Measurements from ENCODE around the gene UGT2B10. TPM values are rescaled to one million over a fixed set of nuclear protein-coding genes. Genes with fewer than 3 reads are reported as not detected.
"Not testable (repeated sequence)": the region's sequence is repeated elsewhere in the genome, so short reads cannot be mapped to it uniquely, and the experiment has no call there.

Gene UGT2B10
- not detected in 2 replicates for total RNA-seq (2014; rRNA removed; shearing (Covaris generic))

GRCh38 chr4:68815617-68816409 is at the start of gene UGT2B10:
Gene UGT2B10, plus strand, starts transcription at chr4:68815994. Its CDS starts 26 bp downstream, at chr4:68816020.
- H3K36me3 ChIP-seq; H3K27ac ChIP-seq; H3K27me3 ChIP-seq (replicated peaks); DNase-seq (ENCODE audit: low read depth in 1 of 2, low spot score in 2 of 2); H3K4me1 ChIP-seq (replicated peaks); H3K4me3 ChIP-seq; H3K9me3 ChIP-seq (replicated peaks): not testable (repeated sequence)

GRCh38 chr4:68771836-68772235 is 44.0 kb upstream of the UGT2B10 start:
- not testable (repeated sequence) for H3K27ac ChIP-seq; H3K4me1 ChIP-seq (replicated peaks); DNase-seq (ENCODE audit: low read depth in 1 of 2, low spot score in 2 of 2); H3K36me3 ChIP-seq; H3K9me3 ChIP-seq (replicated peaks); H3K27me3 ChIP-seq (replicated peaks); H3K4me3 ChIP-seq

- Histone ChIP-seq H3K27me3 (replicated peaks) (no peaks in the 10 kb centered on the region), H3K27ac (no peak overlapping the region), H3K9me3 (replicated peaks) (no peaks in the 10 kb centered on the region), H3K4me1 (replicated peaks) (no peaks in the 10 kb centered on the region), H3K36me3 (no peaks in the 10 kb centered on the region), H3K4me3 (no peak overlapping the region)
- DNase-seq (ENCODE audit: low read depth in 1 of 2, low spot score in 2 of 2), result no peak
Observed at GRCh38 chr4:68773699-68774098, 42.1 kb upstream of the UGT2B10 start.

GRCh38 chr4:68780232-68780631 is 35.6 kb upstream of the UGT2B10 start:
- no peak overlapping the region for H3K27ac ChIP-seq
- no peaks in the 10 kb centered on the region for H3K9me3 ChIP-seq (replicated peaks)
- no peaks in the 10 kb centered on the region for H3K27me3 ChIP-seq (replicated peaks)
- H3K4me1 ChIP-seq (replicated peaks), result no peaks in the 10 kb centered on the region
- no peak overlapping the region for H3K4me3 ChIP-seq
- DNase-seq (ENCODE audit: low read depth in 1 of 2, low spot score in 2 of 2), result no peak
- H3K36me3 ChIP-seq, result no peaks in the 10 kb centered on the region

GRCh38 chr4:68797048-68797447 is 18.7 kb upstream of the UGT2B10 start:
- Histone ChIP-seq H3K36me3 (no peaks in the 10 kb centered on the region), H3K27me3 (replicated peaks) (0 out of 2 replicates have a peak, but pooled peaks cover 3% of the 10 kb centered on the region), H3K4me3 (no peak overlapping the region), H3K4me1 (replicated peaks) (no peaks in the 10 kb centered on the region), H3K27ac (no peak overlapping the region), H3K9me3 (replicated peaks) (no peaks in the 10 kb centered on the region)
- no peak for DNase-seq (ENCODE audit: low read depth in 1 of 2, low spot score in 2 of 2)

GRCh38 chr4:68797618-68798017 is 18.2 kb upstream of the UGT2B10 start:
- Histone ChIP-seq H3K4me3 (no peak overlapping the region), H3K36me3 (no peaks in the 10 kb centered on the region), H3K9me3 (replicated peaks) (no peaks in the 10 kb centered on the region), H3K27ac (no peak overlapping the region), H3K27me3 (replicated peaks) (0 out of 2 replicates have a peak, but pooled peaks cover 3% of the 10 kb centered on the region), H3K4me1 (replicated peaks) (no peaks in the 10 kb centered on the region)
- no peak for DNase-seq (ENCODE audit: low read depth in 1 of 2, low spot score in 2 of 2)

GRCh38 chr4:68803013-68803412 is 12.8 kb upstream of the UGT2B10 start:
- Histone ChIP-seq H3K36me3 (no peaks in the 10 kb centered on the region), H3K27ac (no peak overlapping the region), H3K4me3 (no peak overlapping the region), H3K27me3 (replicated peaks) (no peaks in the 10 kb centered on the region), H3K9me3 (replicated peaks) (no peaks in the 10 kb centered on the region), H3K4me1 (replicated peaks) (no peaks in the 10 kb centered on the region)
- no peak for DNase-seq (ENCODE audit: low read depth in 1 of 2, low spot score in 2 of 2)

- no peaks in the 10 kb centered on the region for H3K9me3 ChIP-seq (replicated peaks)
- no peak for DNase-seq (ENCODE audit: low read depth in 1 of 2, low spot score in 2 of 2)
- H3K36me3 ChIP-seq, result no peaks in the 10 kb centered on the region
- H3K4me1 ChIP-seq (replicated peaks), result no peaks in the 10 kb centered on the region
- H3K27me3 ChIP-seq (replicated peaks), result no peaks in the 10 kb centered on the region
- no peak overlapping the region for H3K4me3 ChIP-seq
- H3K27ac ChIP-seq, result no peak overlapping the region
Observed at GRCh38 chr4:68808060-68808459, 7.7 kb upstream of the UGT2B10 start.

GRCh38 chr4:68810919-68811318 is 4.9 kb upstream of the UGT2B10 start:
- DNase-seq (ENCODE audit: low read depth in 1 of 2, low spot score in 2 of 2), result no peak
- H3K27ac ChIP-seq, result no peak overlapping the region
- H3K4me3 ChIP-seq, result no peak overlapping the region
- no peaks in the 10 kb centered on the region for H3K4me1 ChIP-seq (replicated peaks)
- no peaks in the 10 kb centered on the region for H3K36me3 ChIP-seq
- H3K27me3 ChIP-seq (replicated peaks), result no peaks in the 10 kb centered on the region
- no peaks in the 10 kb centered on the region for H3K9me3 ChIP-seq (replicated peaks)

GRCh38 chr4:68816410-68817265 is 844 bp downstream of the UGT2B10 start:
- H3K9me3 ChIP-seq (replicated peaks); DNase-seq (ENCODE audit: low read depth in 1 of 2, low spot score in 2 of 2); H3K27me3 ChIP-seq (replicated peaks); H3K4me3 ChIP-seq; H3K4me1 ChIP-seq (replicated peaks); H3K36me3 ChIP-seq; H3K27ac ChIP-seq: not testable (repeated sequence)

GRCh38 chr4:68817386-68817785 is 1.6 kb downstream of the UGT2B10 start:
- H3K36me3 ChIP-seq, result no peaks in the 10 kb centered on the region
- no peak overlapping the region for H3K27ac ChIP-seq
- H3K9me3 ChIP-seq (replicated peaks), result no peaks in the 10 kb centered on the region
- H3K4me3 ChIP-seq, result no peak overlapping the region
- no peaks in the 10 kb centered on the region for H3K4me1 ChIP-seq (replicated peaks)
- H3K27me3 ChIP-seq (replicated peaks), result no peaks in the 10 kb centered on the region
- DNase-seq (ENCODE audit: low read depth in 1 of 2, low spot score in 2 of 2), result no peak

- not testable (repeated sequence) for H3K4me3 ChIP-seq; H3K4me1 ChIP-seq (replicated peaks); H3K27me3 ChIP-seq (replicated peaks); H3K9me3 ChIP-seq (replicated peaks); H3K36me3 ChIP-seq; H3K27ac ChIP-seq; DNase-seq (ENCODE audit: low read depth in 1 of 2, low spot score in 2 of 2)
Observed at GRCh38 chr4:68818030-68818462, 2.3 kb downstream of the UGT2B10 start.

GRCh38 chr4:68831642-68832041 is 15.8 kb downstream of the UGT2B10 start:
- DNase-seq (ENCODE audit: low read depth in 1 of 2, low spot score in 2 of 2), result no peak
- H3K9me3 ChIP-seq (replicated peaks), result no peaks in the 10 kb centered on the region

GRCh38 chr4:68850293-68850692 is 34.5 kb downstream of the UGT2B10 start:
- Histone ChIP-seq H3K4me3 (no peak overlapping the region), H3K27me3 (replicated peaks) (no peaks in the 10 kb centered on the region), H3K36me3 (no peaks in the 10 kb centered on the region), H3K9me3 (replicated peaks) (no peaks in the 10 kb centered on the region), H3K27ac (no peak overlapping the region), H3K4me1 (replicated peaks) (no peaks in the 10 kb centered on the region)
- no peak for DNase-seq (ENCODE audit: low read depth in 1 of 2, low spot score in 2 of 2)

More at GRCh38 chr4:68831642-68832041, 15.8 kb downstream of the UGT2B10 start:
- no peak overlapping the region for H3K27ac ChIP-seq
- H3K36me3 ChIP-seq, result no peaks in the 10 kb centered on the region
- no peaks in the 10 kb centered on the region for H3K27me3 ChIP-seq (replicated peaks)
- H3K4me3 ChIP-seq, result no peak overlapping the region
- no peaks in the 10 kb centered on the region for H3K4me1 ChIP-seq (replicated peaks)

Measured in SJSA1 (cell line).